Putamen (tissue), 1 donor: ENCODE measurements around the gene ALDH4A1.
"Not testable (repeated sequence)": the region's sequence is repeated elsewhere in the genome, so short reads cannot be mapped to it uniquely, and the experiment has no call there.

Experiments used
- DNase-seq: peaks from one replicate; pipeline ENCODE4 v3.0.0-alpha.2; 2016; ENCODE audit warnings: low spot score

The ALDH4A1 gene

DNA sequence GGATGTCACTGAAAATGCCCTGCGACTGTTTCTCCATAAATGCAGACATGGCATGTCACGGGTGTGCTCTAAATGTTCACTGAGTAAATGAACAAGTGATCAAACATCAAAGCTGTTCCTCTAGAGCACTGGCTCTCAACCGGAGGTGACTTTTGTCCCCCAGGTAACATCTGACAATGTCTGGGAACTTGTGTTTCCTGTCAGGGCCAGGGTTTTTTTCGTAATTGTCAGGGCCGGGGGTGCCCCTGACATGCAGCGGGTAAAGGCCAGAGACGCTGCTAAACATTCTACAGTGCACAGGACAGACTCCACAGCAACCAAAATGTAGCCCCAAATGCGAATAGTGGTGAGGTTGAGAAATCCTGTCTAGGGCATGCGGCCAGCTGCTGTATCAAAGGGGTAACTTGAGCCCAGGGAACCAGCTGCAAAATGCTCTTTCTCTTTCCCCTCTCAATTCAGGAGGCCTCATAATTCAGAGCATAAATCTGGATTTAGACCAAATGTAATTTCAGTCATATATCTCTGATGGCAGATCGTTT lies 2.0 kb downstream of the ALDH4A1 start:
- no peak for DNase-seq

- no peak for DNase-seq
Observed at GRCh38 chr1:18899363-18900049, 2.8 kb downstream of the ALDH4A1 start.

DNA sequence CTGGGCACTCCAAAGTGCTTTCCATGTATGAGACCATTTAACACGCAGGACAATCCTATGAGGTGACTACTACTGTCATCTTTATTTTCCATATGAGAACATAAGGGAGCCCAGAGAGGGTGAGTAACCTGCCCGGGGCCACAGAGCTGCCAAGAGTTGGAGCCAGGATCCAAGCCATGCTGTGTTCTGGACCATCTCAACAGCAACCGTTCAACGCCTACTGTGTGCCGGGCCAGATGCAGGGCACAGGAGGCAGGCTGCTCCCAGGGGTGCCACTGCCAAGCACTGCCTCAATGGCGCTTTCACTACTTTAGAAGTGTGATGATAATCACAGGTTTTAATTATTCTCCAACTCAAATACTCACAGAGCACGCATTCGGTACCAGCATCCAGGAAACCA lies 3.8 kb downstream of the ALDH4A1 start:
- no peak for DNase-seq

DNA sequence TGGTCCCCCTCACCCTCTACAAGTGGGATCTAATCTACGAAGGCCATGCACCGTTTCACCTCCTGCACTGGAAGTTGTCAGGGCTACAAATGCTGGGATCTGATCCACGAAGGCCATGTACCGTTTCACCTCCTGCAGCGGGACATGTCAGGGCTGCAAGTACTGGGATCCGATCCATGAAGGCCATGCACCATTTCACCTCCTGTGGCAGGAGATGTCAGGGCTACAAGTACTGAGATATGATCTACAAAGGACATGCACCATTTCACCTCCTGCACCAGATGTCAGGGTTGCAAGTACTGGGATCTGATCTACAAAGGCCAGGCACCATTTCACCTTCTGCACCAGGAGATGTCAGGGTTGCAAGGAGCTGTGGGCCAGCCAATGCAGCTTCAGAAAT lies 7.0 kb downstream of the ALDH4A1 start:
- DNase-seq, result no peak

GRCh38 chr1:18893120-18893519 lies 9.2 kb downstream of the ALDH4A1 start:
- no peak for DNase-seq

GRCh38 chr1:18891858-18892257 lies 10.5 kb downstream of the ALDH4A1 start:
- not testable (repeated sequence) for DNase-seq

DNA sequence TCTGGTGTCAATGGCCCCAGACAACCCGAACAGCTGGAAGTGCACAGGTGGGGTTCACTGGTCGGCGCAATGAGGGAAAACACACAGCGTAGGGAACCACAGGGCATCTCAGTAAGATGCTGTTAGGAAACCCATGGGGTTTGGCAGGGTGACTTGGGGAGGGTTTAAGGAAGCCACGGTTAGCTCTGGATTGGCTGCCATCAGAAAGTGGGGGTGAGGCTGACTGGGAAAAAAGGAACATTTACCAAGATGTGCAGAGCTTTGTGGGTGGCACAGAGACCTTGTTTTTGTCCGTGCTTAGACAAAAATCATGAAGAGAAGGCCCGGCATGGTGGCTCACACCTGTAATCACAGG lies 11.0 kb downstream of the ALDH4A1 start:
- no peak for DNase-seq

GRCh38 chr1:18890706-18891425 lies 11.5 kb downstream of the ALDH4A1 start:
- DNase-seq, result no peak

- DNase-seq, result no peak
Observed at GRCh38 chr1:18886003-18886335, 16.4 kb downstream of the ALDH4A1 start.

- no peak for DNase-seq
Observed at GRCh38 chr1:18885311-18886002, 16.9 kb downstream of the ALDH4A1 start.

DNA sequence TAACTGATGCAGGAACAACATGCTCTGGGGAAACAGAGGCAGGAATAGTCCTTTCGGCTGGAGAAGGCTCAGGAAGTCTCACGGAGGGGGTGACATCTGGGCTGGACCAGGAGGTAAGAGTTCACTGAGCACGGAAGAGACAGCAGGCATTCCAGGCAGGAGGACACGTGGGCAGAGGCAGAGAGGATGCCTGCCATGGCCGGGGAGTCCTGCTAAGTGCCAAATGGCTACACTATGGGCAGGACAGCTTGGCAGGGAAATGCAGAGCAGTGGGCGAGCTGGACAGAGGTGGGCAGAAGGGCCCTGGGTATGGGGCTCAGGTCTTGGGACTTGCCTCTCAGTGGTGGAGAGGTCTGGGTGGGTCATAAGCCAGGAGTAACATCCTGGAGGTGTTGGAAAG lies 17.6 kb downstream of the ALDH4A1 start:
- no peak for DNase-seq

DNA sequence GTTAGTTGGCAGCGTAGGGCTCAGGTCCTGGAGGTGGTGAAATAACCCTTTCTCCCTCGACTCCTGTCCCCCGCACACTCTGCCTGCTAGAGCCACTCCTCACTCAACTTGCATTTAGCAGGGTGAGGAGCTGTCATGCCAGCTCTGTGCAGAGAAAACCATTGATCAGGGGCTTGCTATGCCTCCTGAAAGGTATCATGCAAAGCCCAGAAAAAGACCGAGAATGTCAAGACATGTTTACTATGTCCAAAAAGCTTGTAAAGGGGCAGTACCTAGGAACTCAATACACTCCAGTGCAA lies 18.0 kb downstream of the ALDH4A1 start:
- no peak for DNase-seq

- peak; percentile 76 for DNase-seq
Observed at GRCh38 chr1:18883636-18884418, 18.5 kb downstream of the ALDH4A1 start.

- no peak for DNase-seq
Observed at GRCh38 chr1:18883079-18883478, 19.3 kb downstream of the ALDH4A1 start.

- peak; percentile 30 for DNase-seq
Observed at GRCh38 chr1:18882486-18882885, 19.9 kb downstream of the ALDH4A1 start.

- no peak for DNase-seq
Observed at GRCh38 chr1:18881642-18882431, 20.5 kb downstream of the ALDH4A1 start.

- DNase-seq, result no peak
Observed at GRCh38 chr1:18881164-18881563, 21.2 kb downstream of the ALDH4A1 start.

DNA sequence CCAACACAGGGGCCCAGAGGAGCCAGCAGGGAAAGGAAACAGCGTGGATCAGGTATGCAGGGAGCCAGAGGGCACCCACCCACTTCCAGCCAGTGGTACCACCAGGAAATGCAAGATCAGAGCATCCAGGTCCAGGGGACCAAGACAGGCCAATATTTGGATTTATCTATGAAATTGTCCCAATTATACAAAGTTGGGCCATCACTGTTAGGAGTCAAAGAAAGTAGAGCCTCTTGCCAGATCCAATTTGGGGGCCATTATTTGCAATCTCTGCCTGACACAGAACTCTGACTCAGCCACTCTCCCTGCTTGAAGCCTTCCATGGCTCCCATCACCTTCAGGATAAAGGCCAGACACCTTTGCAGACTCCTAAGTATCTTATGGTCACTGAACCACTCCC lies 21.8 kb downstream of the ALDH4A1 start:
- no peak for DNase-seq

- no peak for DNase-seq
Observed at GRCh38 chr1:18879791-18880309, 22.5 kb downstream of the ALDH4A1 start.

GRCh38 chr1:18879215-18879790 lies 23.1 kb downstream of the ALDH4A1 start:
- no peak for DNase-seq
